Inferior parietal cortex (tissue), 1 donor: Measurements from ENCODE around the gene ABCA1.
"Not testable (repeated sequence)": the region's sequence is repeated elsewhere in the genome, so short reads cannot be mapped to it uniquely, and the experiment has no call there.

ENCODE experiments used
- DNase-seq: peaks from one replicate; pipeline ENCODE4 v3.0.0-alpha.2; 2016; ENCODE audit errors: extremely low spot score

ABCA1 gene

DNA sequence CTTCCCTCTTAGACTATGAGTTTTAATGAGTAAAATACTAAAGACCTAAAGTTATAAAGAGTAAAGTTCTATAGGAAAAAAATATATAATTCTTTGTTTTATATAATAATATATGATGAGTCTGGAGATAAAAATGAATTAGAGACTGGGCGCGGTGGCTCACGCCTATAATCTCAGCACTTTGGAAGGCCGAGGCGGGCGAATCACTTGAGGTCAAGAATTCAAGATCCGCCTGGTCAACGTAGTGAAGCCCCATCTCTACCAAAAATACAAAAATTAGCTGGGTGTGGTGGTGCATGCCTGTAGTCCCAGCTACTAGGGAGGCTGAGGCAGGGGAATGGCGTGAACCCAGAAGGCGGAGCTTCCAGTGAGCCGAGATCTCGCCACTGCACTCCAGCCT lies 158.9 kb downstream of the ABCA1 start:
- DNase-seq: not testable (repeated sequence)

GRCh38 chr9:104767507-104767906 lies 160.4 kb downstream of the ABCA1 start:
- no peak for DNase-seq

GRCh38 chr9:104766025-104766424 lies 161.9 kb downstream of the ABCA1 start:
- no peak for DNase-seq

- no peak for DNase-seq
These were observed 162.8 kb downstream of the ABCA1 start for GRCh38 chr9:104765138-104765537.

- no peak for DNase-seq
These were observed 169.0 kb downstream of the ABCA1 start for GRCh38 chr9:104758974-104759373.

DNA sequence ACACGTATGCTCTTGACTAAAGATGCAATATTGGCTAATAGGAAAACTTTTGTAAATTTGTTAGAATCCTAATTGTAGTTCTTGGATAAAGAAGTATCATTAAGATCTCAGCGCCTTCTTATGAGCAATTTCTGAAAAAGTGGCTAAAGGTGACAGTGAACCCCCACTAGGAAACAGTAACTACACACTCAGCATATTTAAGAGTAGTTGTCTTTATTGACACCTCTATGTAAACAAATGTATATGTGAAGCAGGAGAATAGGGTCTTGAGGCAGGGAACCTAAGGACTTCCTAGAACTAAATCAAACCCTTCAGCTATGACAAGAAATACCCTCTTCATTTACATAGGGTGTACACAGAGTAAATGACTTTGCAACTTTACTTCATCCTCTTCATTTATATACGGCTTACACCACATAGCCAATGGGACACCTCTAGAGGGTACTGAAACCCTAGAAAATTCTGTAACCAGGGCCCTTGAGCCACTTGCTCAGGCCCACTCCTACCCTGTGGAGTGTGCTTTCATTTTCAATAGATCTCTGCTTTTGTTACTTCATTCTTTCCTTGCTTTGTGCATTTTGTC lies 177.7 kb downstream of the ABCA1 start:
- DNase-seq: no peak

- no peak for DNase-seq
These were observed 179.5 kb downstream of the ABCA1 start for GRCh38 chr9:104748359-104749031.

GRCh38 chr9:104747565-104748358 lies 180.2 kb downstream of the ABCA1 start, which contains the start of gene NIPSNAP3A:
Gene NIPSNAP3A, plus strand, starts transcription at chr9:104747683. Its CDS starts 110 bp downstream, at chr9:104747793.
- peak; percentile 80 for DNase-seq

DNA sequence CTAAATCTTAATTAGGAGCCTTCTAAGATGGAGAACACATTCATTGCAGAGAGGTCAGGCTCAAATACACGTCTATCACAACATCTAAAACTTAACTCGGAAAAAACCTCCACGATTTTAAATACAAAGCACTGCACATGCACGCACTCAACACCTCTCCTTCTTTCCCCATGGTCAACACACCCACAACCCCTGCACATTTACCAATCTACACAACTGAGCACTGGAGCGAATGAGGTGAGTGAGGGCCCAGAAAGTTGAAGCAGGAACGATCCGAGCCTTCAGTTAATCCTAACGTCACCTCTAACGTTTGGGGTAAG lies 180.8 kb downstream of the ABCA1 start:
- no peak for DNase-seq

DNA sequence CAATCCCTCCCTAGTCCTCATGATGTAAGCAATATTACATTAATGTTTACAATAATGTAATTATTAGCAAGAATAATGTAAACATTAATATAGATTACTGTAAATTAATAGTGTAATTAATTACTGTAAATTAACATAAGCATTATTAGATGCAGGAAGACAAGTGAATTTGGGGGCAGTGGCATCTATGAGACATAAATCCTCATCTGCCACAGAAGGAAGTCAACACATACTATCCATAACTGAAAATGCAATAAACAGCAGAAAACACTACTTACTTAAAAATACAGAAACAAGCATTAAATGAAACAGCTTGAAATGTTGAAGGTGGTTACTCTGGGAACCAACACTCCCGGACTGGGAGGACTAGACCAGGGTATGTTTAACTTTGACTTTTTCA lies 181.2 kb downstream of the ABCA1 start:
- DNase-seq: no peak

DNA sequence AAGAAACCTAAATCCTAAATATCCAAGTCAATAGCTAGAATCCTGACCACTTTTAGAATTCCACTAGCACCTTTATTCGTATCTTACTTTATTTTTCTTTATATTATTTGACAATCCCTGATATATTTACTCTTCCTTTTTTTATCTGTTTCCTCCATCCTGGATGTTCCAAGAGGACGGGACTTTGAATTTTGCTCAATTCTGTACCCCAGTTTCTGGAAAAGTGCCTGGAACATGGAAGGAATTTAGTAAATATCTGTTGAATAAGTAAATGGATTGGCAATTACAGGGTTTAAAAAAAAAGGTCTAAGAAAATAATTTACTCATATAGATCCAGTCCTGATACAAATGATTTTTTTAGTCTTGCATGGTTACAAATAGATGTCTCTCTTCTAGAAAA lies 181.7 kb downstream of the ABCA1 start:
- no peak for DNase-seq

DNA sequence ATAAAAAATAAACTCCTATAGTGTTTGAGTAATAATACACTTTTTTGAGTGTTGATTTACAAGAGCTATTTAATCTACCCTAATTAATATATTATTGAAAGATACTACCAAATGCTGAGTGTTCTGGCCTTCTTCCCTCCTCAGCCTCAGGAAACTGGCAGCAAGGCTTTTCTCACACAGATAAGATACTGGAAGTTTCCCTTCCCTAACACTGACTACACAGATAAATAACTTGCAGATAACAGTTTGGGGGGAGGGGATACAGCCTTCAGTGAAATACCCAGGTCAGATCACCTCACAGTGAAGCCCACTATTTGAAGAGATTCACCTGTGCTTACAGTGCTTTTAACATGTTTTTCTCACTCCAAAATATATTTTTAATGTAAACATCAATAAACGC lies 182.1 kb downstream of the ABCA1 start:
- no peak for DNase-seq

DNA sequence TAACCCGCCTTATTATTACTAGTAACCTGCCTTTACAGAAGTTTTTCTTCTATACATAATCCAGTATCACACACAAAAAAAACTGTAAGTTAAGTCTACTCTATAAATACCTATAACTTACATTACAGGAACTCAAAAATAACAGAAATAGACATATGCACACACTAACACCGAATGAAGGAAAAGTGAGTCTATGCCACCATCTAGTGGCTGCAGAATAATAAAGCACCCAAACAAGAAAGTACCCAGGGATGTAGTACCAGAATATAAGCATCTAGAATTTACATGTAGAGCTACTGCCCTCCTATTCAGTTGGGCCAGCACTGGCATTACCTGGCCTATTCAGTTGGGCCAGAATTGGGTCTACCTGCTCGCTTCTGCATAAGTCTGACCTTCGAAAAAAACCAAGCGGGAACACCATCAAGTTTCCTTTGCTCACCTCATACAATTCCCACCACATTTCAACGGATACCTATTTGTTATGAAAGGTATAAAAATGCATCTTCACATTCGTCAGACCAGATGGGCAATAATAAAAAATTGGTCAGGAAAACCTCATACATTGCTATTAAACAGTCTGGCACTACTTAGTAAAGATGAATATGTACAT lies 184.5 kb downstream of the ABCA1 start:
- DNase-seq: peak; percentile 84

DNA sequence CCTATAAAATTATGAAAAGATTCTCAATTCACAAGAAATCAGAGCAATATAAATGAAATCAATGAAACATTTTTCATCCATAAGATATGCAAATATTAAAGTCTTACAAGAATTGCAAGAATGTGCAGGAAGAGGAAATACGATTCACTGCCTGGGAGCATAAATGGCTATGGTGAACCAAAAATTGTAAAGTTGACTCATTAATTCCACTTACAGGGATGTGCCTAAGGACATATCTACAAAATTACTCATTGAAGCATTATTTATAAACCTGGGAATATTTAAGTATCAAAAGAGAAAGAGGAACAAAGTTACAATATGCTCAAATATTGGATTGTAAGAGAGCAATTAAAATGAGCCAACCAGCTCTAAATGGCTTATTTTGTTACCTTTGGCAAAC lies 187.3 kb downstream of the ABCA1 start:
- DNase-seq: no peak

DNA sequence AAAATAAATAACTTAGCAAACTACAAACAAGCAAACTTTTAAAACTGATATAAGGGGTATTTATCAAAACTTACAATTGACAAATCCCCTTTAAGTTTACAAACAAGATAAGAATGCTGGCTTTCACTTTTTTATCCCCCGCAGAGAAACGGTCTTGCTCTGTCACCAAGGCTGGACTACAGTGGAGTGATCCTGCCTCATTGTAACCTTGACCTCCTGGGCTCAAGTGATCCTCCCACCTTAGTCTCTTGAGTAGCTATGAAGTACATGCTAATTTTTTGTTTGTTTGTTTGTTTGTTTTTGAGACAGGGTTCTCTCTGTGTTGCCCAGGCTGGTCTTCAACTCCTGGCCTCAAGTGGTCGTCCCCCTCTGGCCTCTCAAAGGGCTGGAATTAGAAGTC lies 189.5 kb downstream of the ABCA1 start:
- no peak for DNase-seq
